HepG2 (cell line): ENCODE data around the gene CELF4. TPM values are rescaled to one million over a fixed set of nuclear protein-coding genes. Genes with fewer than 3 reads are reported as not detected.

Experiments
- ATAC-seq: fragments of 200-7000 bp; cut with Tn5 transposase; 3 replicates; pipeline ENCODE4 v1.9.1; 2020; ENCODE audit warnings: mild to moderate bottlenecking, moderate library complexity
- BruUV-seq: library from RNA; stranded (reverse); fragments of 400-500 nt; replicated peaks from 2 replicates; lab custom pipeline; 2021; lab: Mats Ljungman, UMichigan
- CTCF ChIA-PET: fragments of 300-600 bp; formaldehyde crosslinking; extraction: SDS; loops from one replicate; lab custom pipeline; 2021; ENCODE audit warnings: low total read pairs, inconsistent platforms, low intra/inter-chr PET ratio; lab: Yijun Ruan, JAX
- POLR2A ChIA-PET: fragments of 350-600 bp; sonication (Branson Sonifier 250); formaldehyde crosslinking; loops from one replicate; lab custom pipeline; 2020; ENCODE audit warnings: antibody characterized with exemption, inconsistent platforms; lab: Yijun Ruan, JAX
- DNase-seq: peaks from one replicate; pipeline ENCODE4 v3.0.0-alpha.2; 2015; ENCODE audit warnings: low spot score
- FAIRE-seq: peaks from 3 replicates; lab custom pipeline; 2011; peaks lifted over from hg19 to GRCh38; lab: Jason Lieb, UNC
- H2AFZ ChIP-seq: one replicate; pipeline ENCODE4 v1.6.1; 2011; ENCODE audit warnings: low read length, inconsistent platforms
- H3K27ac ChIP-seq: fragments of 300-600 bp; 3 replicates; pipeline ENCODE4 v1.8.0; 2011; ENCODE audit warnings: mixed run types, mild to moderate bottlenecking, mixed read lengths, low read length, inconsistent platforms; ENCODE audit not compliant: insufficient read depth; ENCODE audit errors: extremely low read length
- H3K27me3 ChIP-seq, 2 experiments: fragments of 200-600 bp in 1 of 2; 2 replicates in 1 of 2; 3 replicates in 1 of 2; pipeline versions ENCODE4 v1.6.0 to v1.8.0; 2011; ENCODE audit warnings: low read length in 2 of 2, mild to moderate bottlenecking in 2 of 2, moderate library complexity in 2 of 2, inconsistent platforms in 1 of 2; ENCODE audit not compliant: insufficient read depth in 2 of 2, control insufficient read depth in 1 of 2
- H3K36me3 ChIP-seq, 2 experiments: fragments of 200-600 bp in 1 of 2; replicated peaks in 1 of 2; 2 replicates in 1 of 2; 3 replicates in 1 of 2; pipeline versions ENCODE4 v1.5.1 to v1.8.0; 2011; ENCODE audit warnings: low read length in 2 of 2, inconsistent platforms in 1 of 2; ENCODE audit not compliant: insufficient read depth in 2 of 2, control insufficient read depth in 1 of 2
- H3K4me1 ChIP-seq: 2 replicates; pipeline ENCODE4 v1.5.1; 2012; ENCODE audit warnings: low read length, inconsistent platforms; ENCODE audit not compliant: insufficient read depth
- H3K4me2 ChIP-seq: 2 replicates; pipeline ENCODE4 v1.6.0; 2011; ENCODE audit warnings: low read depth, low read length, inconsistent platforms
- H3K4me3 ChIP-seq, 3 experiments: fragments of 200-600 bp in 1 of 3; sonication (generic), shearing (Covaris generic) in 1 of 3; replicated peaks in 1 of 3; 2 replicates each; pipeline ENCODE4 v1.5.1; 2011 to 2016; ENCODE audit warnings: low read length in 3 of 3, inconsistent platforms in 2 of 3, low read depth in 2 of 3, mild to moderate bottlenecking in 2 of 3, control low read depth in 1 of 3, mixed read lengths in 1 of 3; ENCODE audit not compliant: insufficient read depth in 1 of 3
- H3K79me2 ChIP-seq: one replicate; pipeline ENCODE4 v1.6.1; 2011; ENCODE audit warnings: low read length, inconsistent platforms; ENCODE audit not compliant: insufficient read depth
- H3K9ac ChIP-seq: 2 replicates; pipeline ENCODE4 v1.6.0; 2011; ENCODE audit warnings: mild to moderate bottlenecking, low read depth, low read length, inconsistent platforms; ENCODE audit not compliant: insufficient read depth
- H3K9me3 ChIP-seq: 2 replicates; pipeline ENCODE4 v1.5.1; 2012; ENCODE audit warnings: mild to moderate bottlenecking, low read length
- H4K20me1 ChIP-seq: 2 replicates; pipeline ENCODE4 v1.6.0; 2011; ENCODE audit warnings: inconsistent platforms, mild to moderate bottlenecking, low read length, moderate library complexity; ENCODE audit not compliant: insufficient read depth
- ATF5 ChIP-seq: sonication (generic); formaldehyde crosslinking; IDR thresholded peaks from 2 replicates; pipeline ENCODE4 v1.4.0; 2020; ENCODE audit warnings: mild to moderate bottlenecking, low read depth, missing genetic modification reagents
- ATF6 ChIP-seq: sonication (generic); formaldehyde crosslinking; conservative IDR thresholded peaks from 2 replicates; pipeline ENCODE4 v1.4.0; 2020; ENCODE audit warnings: missing genetic modification reagents
- BORCS8-MEF2B ChIP-seq: sonication (generic); formaldehyde crosslinking; IDR thresholded peaks from 2 replicates; pipeline ENCODE4 v1.8.0; 2022; ENCODE audit warnings: mild to moderate bottlenecking, missing genetic modification reagents
- FIP1L1 ChIP-seq: fragments of 200-400 bp; formaldehyde crosslinking; IDR thresholded peaks from 2 replicates; pipeline ENCODE4 v1.6.1; 2018; ENCODE audit warnings: low read depth, mild to moderate bottlenecking, low read length, moderate library complexity, borderline replicate concordance; ENCODE audit not compliant: insufficient read depth
- FOXA1 ChIP-seq, 2 experiments: fragments of 450-650 bp in 1 of 2; sonication (generic) in 1 of 2; formaldehyde crosslinking in 1 of 2; IDR thresholded peaks; 2 replicates each; pipeline versions ENCODE4 v1.4.0 to v1.6.1; 2016 to 2020; ENCODE audit warnings: missing genetic modification reagents in 1 of 2
- FOXK1 ChIP-seq: sonication (generic); formaldehyde crosslinking; IDR thresholded peaks from 2 replicates; pipeline ENCODE4 v1.4.0; 2020; ENCODE audit warnings: low read depth, missing genetic modification reagents, borderline replicate concordance
- FOXM1 ChIP-seq: sonication (generic); formaldehyde crosslinking; IDR thresholded peaks from 2 replicates; pipeline ENCODE4 v1.5.0; 2020; ENCODE audit warnings: missing genetic modification reagents
- GABPA ChIP-seq, 2 experiments: IDR thresholded peaks; 2 replicates each; pipeline ENCODE4 v1.6.1; 2011 to 2016; ENCODE audit warnings: low read depth in 2 of 2, low read length in 1 of 2, missing biosample characterization in 1 of 2, missing genetic modification characterization in 1 of 2
- HDAC6 ChIP-seq: fragments of 200-600 bp; sonication (generic); IDR thresholded peaks from 2 replicates; pipeline ENCODE4 v1.7.0; 2017; ENCODE audit warnings: mild to moderate bottlenecking, antibody characterized with exemption, low read length, low read depth
- KAT8 ChIP-seq: IDR thresholded peaks from 2 replicates; pipeline ENCODE4 v1.6.1; 2016; ENCODE audit warnings: missing genetic modification reagents, missing compliant biosample characterization
- NCOA5 ChIP-seq: sonication (generic); formaldehyde crosslinking; IDR thresholded peaks from 2 replicates; pipeline ENCODE4 v1.4.0; 2020; ENCODE audit warnings: missing genetic modification reagents
- REPIN1 ChIP-seq: sonication (generic); formaldehyde crosslinking; IDR thresholded peaks from 2 replicates; pipeline ENCODE4 v1.8.0; 2022; ENCODE audit warnings: missing genetic modification reagents, low read depth, mild to moderate bottlenecking, borderline replicate concordance
- RXRA ChIP-seq: sonication (generic); formaldehyde crosslinking; IDR thresholded peaks from 2 replicates; pipeline ENCODE4 v1.5.1; 2020; ENCODE audit warnings: missing genetic modification reagents
- TCF7L2 ChIP-seq: IDR thresholded peaks from 2 replicates; pipeline ENCODE4 v1.6.1; 2011; ENCODE audit warnings: mild to moderate bottlenecking, low read depth, low read length, moderate library complexity
- ZBTB21 ChIP-seq: sonication (generic); formaldehyde crosslinking; IDR thresholded peaks from 2 replicates; pipeline ENCODE4 v1.4.0; 2020; ENCODE audit warnings: missing genetic modification reagents
- ZFYVE20 ChIP-seq: sonication (generic); formaldehyde crosslinking; IDR thresholded peaks from 2 replicates; pipeline ENCODE4 v1.8.0; 2023; ENCODE audit warnings: low read depth, mild to moderate bottlenecking, moderate library complexity, missing genetic modification reagents, borderline replicate concordance
- ZNF274 ChIP-seq: sonication (generic); formaldehyde crosslinking; IDR thresholded peaks from 2 replicates; pipeline ENCODE4 v1.5.1; 2020; ENCODE audit warnings: mild to moderate bottlenecking, missing genetic modification reagents
- ZNF782 ChIP-seq: sonication (generic); formaldehyde crosslinking; IDR thresholded peaks from 2 replicates; pipeline ENCODE4 v1.4.0; 2020; ENCODE audit warnings: missing genetic modification reagents, mild to moderate bottlenecking, borderline replicate concordance
- WGBS: methylation state at CpG from one replicate; pipeline ENCODE4 v1.1.6; 2017; ENCODE audit warnings: low lambda C conversion rate; 5-methylcytosine and 5-hydroxymethylcytosine counted together
- in situ Hi-C: cut with HindIII; loops from 2 replicates; pipeline ENCODE4 v1.10.0; 2017; ENCODE audit warnings: low pct_unique_long_range_greater_than_20kb; ENCODE audit not compliant: extremely low pct_ligation_motif_present
- intact Hi-C: fragments of 100-400 bp; cut with micrococcal nuclease; formaldehyde crosslinking; loops from one replicate; pipeline ENCODE4 v1.10.0; 2022; ENCODE audit not compliant: unreplicated experiment
- polyA plus RNA-seq, 8 experiments: library from polyadenylated mRNA; depleted of rRNA in 3 of 8; stranded (reverse) in 7 of 8; unstranded in 1 of 8; fragments of >200 nt; fragmentation: Illumina TruSeq in 4 of 8; extraction: Trizol in 4 of 8; gene quantifications; 2 replicates each; pipeline versions ENCODE4 v1.2.1 to v1.2.3, GENCODE V29; 2011 to 2016; ENCODE audit warnings: low read depth in 4 of 8, missing spikeins in 1 of 8, mixed read lengths in 1 of 8; ENCODE audit not compliant: insufficient read depth in 1 of 8
- total RNA-seq, 5 experiments: library from RNA; depleted of rRNA; stranded (reverse); fragments of >200 nt; fragmentation: Illumina TruSeq; extraction: Trizol; gene quantifications; 2 replicates each; pipeline ENCODE4 v1.2.3, GENCODE V29; 2016; ENCODE audit warnings: low read depth in 1 of 5

CELF4 gene
- total and polyA plus RNA-seq, 2 of the 13 experiments (the other 11 are each of a cell fraction or from before 2014, with no cell fraction given), result not detected

- intact Hi-C loops (no loop called here), in situ Hi-C loops (no loop called here)
- TF ChIP-seq REPIN1 (no peak), FOXA1 (IDR thresholded peaks at IDR 0.05) (no peak), FOXA1 (CRISPR knock-in tag; IDR thresholded peaks at IDR 0.05) (no peak), FOXK1 (CRISPR knock-in tag) (no peak), ATF6 (CRISPR knock-in tag) (no peak), BORCS8-MEF2B (no peak), ZNF782 (no peak), ZFYVE20 (CRISPR knock-in tag) (no peak)
- no peaks in the 10 kb centered on the region for H3K79me2 ChIP-seq
- ATAC-seq (no peak), DNase-seq (no peak), FAIRE-seq (no peak)
- H3K4me2 ChIP-seq, result no peak overlapping the region
- no TSS peak for BruUV-seq
- H3K9ac ChIP-seq, result no peak overlapping the region
- POLR2A ChIA-PET, result no interaction called here
- CTCF ChIA-PET, result no interaction called here
- H3K27ac ChIP-seq, result no peak overlapping the region
- no peaks in the 10 kb centered on the region for H3K4me1 ChIP-seq
- H3K9me3 ChIP-seq, result no peaks in the 10 kb centered on the region
- no peaks in the 10 kb centered on the region for H4K20me1 ChIP-seq
- no peak overlapping the region for H3K4me3 ChIP-seq
- 0% methylated on average over 2 of the region's 4 CpGs for WGBS
- H3K36me3 ChIP-seq, result no peaks in the 10 kb centered on the region
- peaks cover 7 to 30% of the 10 kb centered on the region in 2 experiments; a peak in 4 of 5 replicates for H3K27me3 ChIP-seq
- H2AFZ ChIP-seq, result no peak overlapping the region
These were observed 170.0 kb downstream of the CELF4 start for GRCh38 chr18:37395631-37396030.

GRCh38 chr18:37395138-37395537 lies 170.5 kb downstream of the CELF4 start:
- FAIRE-seq, result no peak
- H3K27me3 ChIP-seq, result peaks cover 7 to 33% of the 10 kb centered on the region in 2 experiments; a peak in 4 of 5 replicates
- ChIA-PET CTCF (no interaction called here), POLR2A (no interaction called here)
- H3K4me1 ChIP-seq, result no peaks in the 10 kb centered on the region
- no peak for DNase-seq
- no peak overlapping the region for H3K27ac ChIP-seq
- H4K20me1 ChIP-seq, result no peaks in the 10 kb centered on the region
- H3K4me3 ChIP-seq, result no peak overlapping the region
- ATAC-seq, result no peak
- H2AFZ ChIP-seq, result no peak overlapping the region
- H3K4me2 ChIP-seq, result no peak overlapping the region
- H3K9me3 ChIP-seq, result no peaks in the 10 kb centered on the region
- intact Hi-C loops (no loop called here), in situ Hi-C loops (no loop called here)
- BruUV-seq, result no TSS peak
- H3K79me2 ChIP-seq, result no peaks in the 10 kb centered on the region
- H3K36me3 ChIP-seq, result no peaks in the 10 kb centered on the region
- no peak overlapping the region for H3K9ac ChIP-seq
- 40% methylated on average over 7 of the region's 7 CpGs for WGBS
- TF ChIP-seq ZBTB21 (CRISPR knock-in tag), result no peak
- no peak for TF ChIP-seq HDAC6
- TF ChIP-seq GABPA (IDR thresholded peaks at IDR 0.05; ENCODE audit: low read depth, low read length), result no peak
- TF ChIP-seq GABPA (CRISPR knock-in tag; IDR thresholded peaks at IDR 0.05; ENCODE audit: low read depth), result no peak
- TF ChIP-seq ATF5 (CRISPR knock-in tag), result no peak
- no peak for TF ChIP-seq ZNF274 (CRISPR knock-in tag)
- no peak for TF ChIP-seq NCOA5 (CRISPR knock-in tag)
- TF ChIP-seq FOXM1 (CRISPR knock-in tag), result no peak
- TF ChIP-seq FIP1L1, result no peak
- TF ChIP-seq ZNF782, result no peak
- no peak for TF ChIP-seq RXRA (CRISPR knock-in tag)
- no peak for TF ChIP-seq TCF7L2
- no peak for TF ChIP-seq KAT8 (CRISPR knock-in tag)
